Aorta (tissue), 5 donors: Measurements from ENCODE around the gene VPS33B. TPM values are rescaled to one million over a fixed set of nuclear protein-coding genes. Genes with fewer than 3 reads are reported as not detected.
"Not testable (repeated sequence)": the region's sequence is repeated elsewhere in the genome, so short reads cannot be mapped to it uniquely, and the experiment has no call there.

ENCODE experiments used
- ATAC-seq: fragments of 200-7000 bp; cut with Tn5 transposase; one replicate; pipeline ENCODE4 v1.9.1; 2022; ENCODE audit warnings: moderate library complexity; ENCODE audit not compliant: low FRiP score
- DNase-seq, 2 donors: peaks; one replicate each; pipeline ENCODE4 v3.0.0-alpha.2; 2020
- H3K27ac ChIP-seq, 2 donors: one replicate each; pipeline ENCODE4 v1.5.1; 2013; ENCODE audit warnings: low read length in 2 of 2, mild to moderate bottlenecking in 2 of 2, moderate library complexity in 2 of 2, control low read depth in 1 of 2, inconsistent platforms in 1 of 2, low read depth in 1 of 2
- H3K27me3 ChIP-seq, 2 donors: one replicate each; pipeline ENCODE4 v1.6.1; 2013; ENCODE audit warnings: control low read depth in 1 of 2, low read length in 1 of 2, mild to moderate bottlenecking in 1 of 2, moderate library complexity in 1 of 2; ENCODE audit not compliant: insufficient read depth in 2 of 2, control insufficient read depth in 1 of 2
- H3K36me3 ChIP-seq, 2 donors: one replicate each; pipeline ENCODE4 v1.6.1; 2013; ENCODE audit warnings: control low read depth in 1 of 2, low read length in 1 of 2, mild to moderate bottlenecking in 1 of 2; ENCODE audit not compliant: insufficient read depth in 2 of 2, control insufficient read depth in 1 of 2
- H3K4me1 ChIP-seq, 2 donors: one replicate each; pipeline ENCODE4 v1.6.1; 2013; ENCODE audit warnings: low read length in 2 of 2, control low read depth in 1 of 2, mild to moderate bottlenecking in 1 of 2, moderate library complexity in 1 of 2; ENCODE audit not compliant: insufficient read depth in 2 of 2, control insufficient read depth in 1 of 2
- H3K4me3 ChIP-seq, 2 donors: one replicate each; pipeline ENCODE4 v1.5.1; 2013; ENCODE audit warnings: low read length in 2 of 2, control low read depth in 1 of 2, mild to moderate bottlenecking in 1 of 2
- H3K9me3 ChIP-seq: one replicate; pipeline ENCODE4 v1.6.1; 2013; ENCODE audit warnings: mild to moderate bottlenecking, low read length; ENCODE audit not compliant: control insufficient read depth
- WGBS, 2 donors: extraction: QIAGEN DNeasy Blood & Tissue Kit; methylation state at CpG; one replicate each; pipeline ENCODE4 v1.1.7; 2013; 5-methylcytosine and 5-hydroxymethylcytosine counted together
- intact Hi-C, 2 donors: fragments of 100-400 bp; cut with DNase I; formaldehyde crosslinking; loops; one replicate each; pipeline versions ENCODE4 v1.14.2 to v1.15.0; 2022
- polyA plus RNA-seq, 2 donors: library from polyadenylated mRNA; stranded (reverse); fragments of 200-250 nt; gene quantifications; one replicate each; pipeline ENCODE4 v1.2.3, GENCODE V29; 2013
- total RNA-seq, 2 donors: library from RNA; stranded (reverse); fragmentation: NEBNext Ultra II Directional; extraction: Animal tissue kit (Norgen Biotek cat#: 25700); gene quantifications; one replicate each; pipeline ENCODE4 v1.2.1, GENCODE V29; 2021
- donor health status: healthy with polysubstance abuse.
- donor health status: Bipolar disorder and iron deficiency.
- donor health status: DM: no; HTN: no; CAD: no.
- donor health status: DM: no; HTN: no; CAD: no.
- donor health status: DM: yes; HTN: yes; CAD: no.

VPS33B gene
- total and polyA plus RNA-seq, 4 donors = 4.8 to 14.8 (median 13.8) TPM

GRCh38 chr15:91021516-91022074, 799 bp downstream of the VPS33B start:
- no peaks in the 10 kb centered on the region for H3K9me3 ChIP-seq
- H3K36me3 ChIP-seq = no peaks in the 10 kb centered on the region
- intact Hi-C loops = loop anchor here in 1 of 2 donors (10.0 kb wide), 1 partner anchor 67 kb away; the partner anchor contains the start of gene RCCD1
- WGBS, 2 donors = 11 to 12% methylated on average over 4 of the region's 4 CpGs
- no peak for DNase-seq
- H3K4me3 ChIP-seq = peak overlapping the region; percentile 75 to 85
- H3K4me1 ChIP-seq = no peaks in the 10 kb centered on the region
- no peaks in the 10 kb centered on the region for H3K27me3 ChIP-seq
- ATAC-seq = no peak
- no peak overlapping the region for H3K27ac ChIP-seq

DNA sequence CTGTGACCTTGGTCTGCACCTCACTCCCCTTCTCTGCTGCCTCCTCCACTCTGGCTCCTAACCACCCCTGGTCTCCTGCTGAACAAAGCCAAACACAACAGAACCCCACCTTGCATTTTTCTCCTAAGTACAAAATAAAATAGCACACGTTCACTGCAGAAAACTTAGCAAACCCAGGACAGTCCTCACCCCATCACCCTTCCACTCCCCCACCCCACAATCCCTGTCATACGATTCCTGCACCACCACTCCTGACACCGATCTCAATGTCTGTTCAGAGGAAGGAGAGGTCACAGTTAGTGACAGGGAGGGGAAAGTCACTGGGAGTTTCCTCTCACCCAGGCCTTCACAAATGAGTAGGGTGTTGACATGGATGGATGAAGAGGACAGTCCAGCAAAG, 4.2 kb downstream of the VPS33B start:
- 63 to 68% methylated on average over 3 of the region's 3 CpGs for WGBS, 2 donors
- DNase-seq = no peak
- H3K9me3 ChIP-seq = no peaks in the 10 kb centered on the region
- no peak overlapping the region for H3K27ac ChIP-seq
- no peak overlapping the region for H3K4me3 ChIP-seq
- peaks cover 2 to 3% of the 10 kb centered on the region in 2 donors for H3K36me3 ChIP-seq
- no peak for ATAC-seq
- H3K27me3 ChIP-seq = no peaks in the 10 kb centered on the region
- intact Hi-C loops = no loop called here
- H3K4me1 ChIP-seq = no peaks in the 10 kb centered on the region

DNA sequence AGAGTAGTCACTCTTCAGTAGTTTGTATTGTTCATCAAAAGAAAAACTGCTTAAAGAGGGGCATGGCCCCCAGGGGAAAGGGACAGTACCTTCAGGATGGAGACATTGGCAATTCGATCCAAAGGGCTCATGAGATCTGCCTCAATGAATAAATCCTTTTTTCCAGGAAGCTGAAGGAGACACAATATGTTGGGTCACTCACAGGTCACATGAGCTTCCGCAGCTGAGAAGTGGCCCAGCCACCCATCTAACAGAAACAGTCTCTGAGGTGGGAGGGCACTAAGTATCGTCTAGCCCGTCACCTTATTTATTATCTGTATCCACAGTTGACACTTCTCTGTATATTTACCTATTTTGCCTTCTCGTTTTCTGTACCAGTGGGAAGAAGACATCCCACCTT, 4.7 kb downstream of the VPS33B start:
- Histone ChIP-seq H3K4me1 (no peaks in the 10 kb centered on the region), H3K4me3 (no peak overlapping the region), H3K36me3 (peaks cover 3 to 4% of the 10 kb centered on the region in 2 donors), H3K27me3 (no peaks in the 10 kb centered on the region), H3K27ac (no peak overlapping the region), H3K9me3 (no peaks in the 10 kb centered on the region)
- WGBS, 2 donors = 79 to 80% methylated on average over 5 of the region's 5 CpGs
- ATAC-seq = no peak
- no peak for DNase-seq
- intact Hi-C loops = no loop called here

DNA sequence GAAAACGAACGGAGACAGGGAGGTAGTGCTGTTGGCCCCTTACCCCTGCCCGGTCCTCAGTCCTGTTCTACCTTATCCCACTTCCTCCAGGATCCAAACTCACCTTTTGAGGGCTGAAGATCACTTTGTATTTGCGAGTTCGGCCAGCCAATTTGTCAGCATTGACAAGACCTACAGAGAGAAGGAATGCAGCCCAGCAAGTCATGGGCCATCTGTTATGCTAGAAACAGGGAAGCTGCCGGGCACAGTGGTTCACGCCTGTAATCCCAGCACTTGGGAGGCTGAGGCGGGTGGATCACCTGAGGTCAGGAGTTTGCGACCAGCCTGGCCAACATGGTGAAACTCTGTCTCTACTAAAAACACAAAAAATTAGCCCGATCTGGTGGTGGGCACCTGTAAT, 8.7 kb downstream of the VPS33B start:
- peak in 1 of 2 donors; percentile 26 for DNase-seq
- H3K27me3 ChIP-seq, intact Hi-C loops, H3K36me3 ChIP-seq, H3K4me3 ChIP-seq, H3K4me1 ChIP-seq, H3K9me3 ChIP-seq, H3K27ac ChIP-seq, ATAC-seq: not testable (repeated sequence)
- 94 to 95% methylated on average over 10 of the region's 10 CpGs for WGBS, 2 donors

DNA sequence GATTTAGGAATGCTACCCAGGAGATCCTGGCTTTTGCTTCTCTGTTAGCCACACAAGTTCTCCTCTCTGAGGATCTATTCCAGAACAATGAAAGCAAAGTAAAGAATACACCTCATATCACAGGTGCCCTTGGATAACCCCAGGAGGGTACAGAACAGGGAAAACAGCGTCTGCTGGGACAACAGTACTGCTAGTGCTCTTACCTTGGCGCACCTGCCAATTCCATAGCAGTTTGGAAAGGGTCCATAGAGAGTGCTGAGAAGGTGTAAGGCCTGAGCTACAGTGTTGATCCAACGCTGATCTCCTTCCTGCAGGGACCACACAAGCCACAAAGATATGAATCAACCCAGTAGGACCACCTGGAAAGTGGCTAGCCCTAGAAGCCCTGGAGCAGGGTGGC, 15.1 kb downstream of the VPS33B start:
- Histone ChIP-seq H3K4me1 (no peaks in the 10 kb centered on the region), H3K4me3 (no peak overlapping the region), H3K27ac (no peak overlapping the region), H3K36me3 (peaks cover 6 to 7% of the 10 kb centered on the region in 2 donors), H3K27me3 (no peaks in the 10 kb centered on the region), H3K9me3 (no peaks in the 10 kb centered on the region)
- DNase-seq (no peak), ATAC-seq (no peak)
- intact Hi-C loops = no loop called here
- 91 to 93% methylated on average over 3 of the region's 3 CpGs for WGBS, 2 donors

DNA sequence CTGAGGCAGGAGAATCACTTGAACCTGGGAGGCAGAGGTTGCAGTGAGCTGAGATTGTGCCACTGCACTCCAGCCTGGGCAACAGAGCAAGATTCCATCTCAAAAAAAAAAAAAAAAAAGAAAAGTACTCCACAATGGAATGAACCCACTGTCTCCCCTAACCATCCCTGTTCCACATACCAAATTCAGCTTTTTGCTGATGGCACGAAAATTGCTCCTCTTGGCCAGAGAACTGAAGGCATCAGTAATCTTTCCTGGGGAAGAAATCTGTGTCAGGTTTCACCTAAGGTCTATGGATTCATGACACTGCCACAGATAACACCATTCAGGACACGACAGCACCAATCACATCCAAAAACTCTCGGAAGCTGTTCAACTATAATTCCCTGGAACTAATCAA, 21.2 kb downstream of the VPS33B start:
- intact Hi-C loops = no loop called here
- no peaks in the 10 kb centered on the region for H3K9me3 ChIP-seq
- no peaks in the 10 kb centered on the region for H3K27me3 ChIP-seq
- H3K36me3 ChIP-seq = peaks cover 7 to 17% of the 10 kb centered on the region in 2 donors
- 90 to 95% methylated on average over 3 of the region's 3 CpGs for WGBS, 2 donors
- ATAC-seq = no peak
- H3K4me3 ChIP-seq = no peak overlapping the region
- H3K4me1 ChIP-seq = no peaks in the 10 kb centered on the region
- no peak for DNase-seq
- H3K27ac ChIP-seq = no peak overlapping the region

GRCh38 chr15:90998737-90999136, 23.7 kb downstream of the VPS33B start:
- ATAC-seq (no peak), DNase-seq (no peak)
- 66 to 78% methylated on average over 8 of the region's 8 CpGs for WGBS, 2 donors
- Histone ChIP-seq H3K27me3 (no peaks in the 10 kb centered on the region), H3K36me3 (peaks cover 7 to 14% of the 10 kb centered on the region in 2 donors), H3K27ac (no peak overlapping the region), H3K4me1 (no peaks in the 10 kb centered on the region), H3K4me3 (no peak overlapping the region), H3K9me3 (no peaks in the 10 kb centered on the region)
- intact Hi-C loops = no loop called here

DNA sequence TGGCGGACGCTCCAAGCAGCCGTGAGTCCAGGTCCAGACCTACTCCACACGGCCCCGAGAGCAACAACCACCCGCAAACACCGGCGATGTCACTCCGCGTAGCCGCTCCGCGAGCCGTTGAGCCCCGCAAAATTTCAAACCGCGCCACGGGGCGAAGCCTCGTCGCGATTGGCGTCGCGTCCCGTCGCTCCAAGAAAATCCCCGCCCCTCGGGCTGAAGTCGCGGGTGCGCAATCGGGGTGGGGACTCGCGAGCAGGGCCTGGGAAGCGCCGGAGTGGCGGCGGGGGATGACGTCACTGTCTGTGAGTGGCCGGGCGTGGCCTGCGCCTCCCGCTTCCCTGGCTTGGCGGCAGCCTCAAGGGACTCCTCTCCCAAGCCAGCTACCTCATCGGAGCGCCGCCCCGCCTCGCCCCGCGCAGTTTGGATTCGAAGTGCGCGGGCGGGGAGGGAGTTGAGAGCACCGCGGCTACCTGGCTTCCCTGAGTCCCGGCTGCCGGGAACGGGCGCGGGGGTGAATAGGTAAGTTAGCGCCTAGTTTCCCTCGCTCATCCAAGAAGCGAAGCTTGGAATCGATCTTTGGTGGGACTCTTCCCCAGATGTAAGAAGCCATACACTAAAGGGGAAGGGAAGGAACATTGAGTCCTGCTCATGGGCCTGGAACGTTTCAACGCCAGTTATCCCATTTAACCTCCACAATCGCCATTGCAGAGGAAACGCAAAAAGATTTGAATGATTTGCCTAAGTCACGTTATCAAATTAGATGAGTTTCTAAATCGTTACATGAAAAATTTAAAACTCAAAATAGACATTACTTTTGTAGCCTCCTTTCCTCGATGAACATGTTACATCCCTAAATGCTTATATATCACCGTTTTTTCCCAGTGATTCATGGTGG, 27.7 kb downstream of the VPS33B start, which contains the start of gene PRC1:
Gene PRC1 (minus strand): TSS at position 119 of the 895 bp plus-strand sequence. CDS start 118 bp downstream, at position 1.
- 0 to 1% methylated on average over 69 to 75 of the region's 75 CpGs for WGBS, 2 donors
- Histone ChIP-seq H3K36me3 (peaks cover 0 to 10% of the 10 kb centered on the region in 2 donors), H3K27ac (peak within 1 kb of the TSS; percentile 36 to 77), H3K27me3 (no peaks in the 10 kb centered on the region), H3K4me1 (no peaks in the 10 kb centered on the region), H3K9me3 (no peaks in the 10 kb centered on the region), H3K4me3 (peak within 1 kb of the TSS; percentile 50 to 63)
- peak; percentile 100 for ATAC-seq
- intact Hi-C loops = loop anchor here (2.0 to 5.0 kb wide), 2 partner anchors 37 to 38 kb away; no protein-coding TSS in a partner anchor
- peak; percentile 99 for DNase-seq
